Smooth muscle cell (in vitro differentiated cells): ENCODE results near the gene COQ8B. TPM values are rescaled to one million over a fixed set of nuclear protein-coding genes. Genes with fewer than 3 reads are reported as not detected.

Experiments
- DNase-seq: peaks from one replicate; lab custom pipeline; 2025; ENCODE audit not compliant: unreplicated experiment; lab: John Stamatoyannopoulos, UW
- H2AFZ ChIP-seq: fragments of 200-600 bp; sonication (generic); 2 replicates; pipeline ENCODE4 v1.6.0; 2016; ENCODE audit warnings: antibody characterized with exemption, low read depth, mild to moderate bottlenecking
- H3F3A ChIP-seq: fragments of 200-600 bp; sonication (generic); 2 replicates; pipeline ENCODE4 v1.6.0; 2017; ENCODE audit warnings: antibody characterized with exemption, low read depth
- H3K27ac ChIP-seq: fragments of 200-600 bp; sonication (generic); 2 replicates; pipeline ENCODE4 v1.5.1; 2016; ENCODE audit warnings: low read depth, mild to moderate bottlenecking
- H3K27me3 ChIP-seq: fragments of 200-600 bp; sonication (generic); 2 replicates; pipeline ENCODE4 v1.6.1; 2016; ENCODE audit warnings: low read depth, mild to moderate bottlenecking
- H3K36me3 ChIP-seq: fragments of 200-600 bp; sonication (generic); 2 replicates; pipeline ENCODE4 v1.5.1; 2016; ENCODE audit warnings: low read depth
- H3K4me1 ChIP-seq: fragments of 200-600 bp; sonication (generic); 2 replicates; pipeline ENCODE4 v1.5.1; 2016; ENCODE audit warnings: low read depth
- H3K4me2 ChIP-seq: fragments of 200-600 bp; sonication (generic); 2 replicates; pipeline ENCODE4 v1.6.0; 2016; ENCODE audit warnings: mild to moderate bottlenecking
- H3K4me3 ChIP-seq: fragments of 200-600 bp; sonication (generic); 2 replicates; pipeline ENCODE4 v1.5.1; 2016; ENCODE audit warnings: mild to moderate bottlenecking
- H3K79me2 ChIP-seq: fragments of 200-600 bp; sonication (generic); 2 replicates; pipeline ENCODE4 v1.6.0; 2016; ENCODE audit warnings: low read depth, mild to moderate bottlenecking
- H3K9ac ChIP-seq: fragments of 200-600 bp; sonication (generic); 2 replicates; pipeline ENCODE4 v1.6.0; 2016; ENCODE audit warnings: low read depth
- H3K9me3 ChIP-seq: fragments of 200-600 bp; sonication (generic); replicated peaks from 2 replicates; pipeline ENCODE4 v1.5.1; 2016; ENCODE audit warnings: low read depth
- H4K20me1 ChIP-seq: fragments of 200-600 bp; sonication (generic); 2 replicates; pipeline ENCODE4 v1.6.0; 2016; ENCODE audit warnings: low read depth
- WGBS: methylation state at CpG from one replicate; pipeline ENCODE4 v1.1.7; 2016; ENCODE audit warnings: low lambda C conversion rate; 5-methylcytosine and 5-hydroxymethylcytosine counted together
- polyA plus RNA-seq: library from polyadenylated mRNA; unstranded; fragments of >200 nt; fragmentation: Nextera tagmentation; extraction: Ambion mirVana; gene quantifications from 2 replicates; pipeline ENCODE4 v1.2.1, GENCODE V29; 2016
- total RNA-seq: library from RNA; depleted of rRNA; stranded (reverse); fragments of >200 nt; gene quantifications from 2 replicates; pipeline ENCODE4 v1.2.3, GENCODE V29; 2014
- TF ChIP-seq, protein P1 (sequence below): fragments of 200-600 bp; sonication (generic); IDR thresholded peaks from 2 replicates; pipeline ENCODE4 v1.5.1; 2017; ENCODE audit warnings: borderline replicate concordance, mild to moderate bottlenecking, antibody characterized with exemption; ENCODE audit not compliant: insufficient read depth, poor library complexity, severe bottlenecking

The COQ8B gene
- total and polyA plus RNA-seq, 2 experiments from 2014 or later, result 21.2 to 26.0 TPM

DNA sequence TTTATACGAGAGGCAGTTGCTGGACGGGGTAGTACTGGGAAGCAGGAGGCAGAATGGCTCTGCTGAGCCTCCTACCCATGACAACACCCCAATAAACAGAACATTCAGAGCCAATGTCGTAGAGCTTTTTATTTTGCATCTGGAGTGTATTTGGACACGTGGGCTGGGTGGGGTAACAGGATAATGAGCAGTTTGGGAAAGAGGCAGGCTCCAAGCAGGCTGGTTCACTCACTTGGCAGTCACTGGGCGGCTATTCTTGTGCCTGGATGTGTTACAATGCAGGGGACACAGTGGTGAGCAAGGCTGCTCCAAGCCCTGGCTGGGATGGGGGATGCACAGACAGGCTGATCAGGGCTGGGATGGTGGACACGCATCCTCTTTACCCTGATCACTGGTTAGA is 24.1 kb upstream of the COQ8B start:
- Histone ChIP-seq H3K79me2 (no peaks in the 10 kb centered on the region), H3K27me3 (no peaks in the 10 kb centered on the region), H3K9me3 (no peaks in the 10 kb centered on the region), H2AFZ (no peak overlapping the region), H3K4me3 (no peak overlapping the region), H3K27ac (no peak overlapping the region), H3F3A (peaks cover 6% of the 10 kb centered on the region), H3K4me2 (no peak overlapping the region), H4K20me1 (no peaks in the 10 kb centered on the region), H3K4me1 (no peaks in the 10 kb centered on the region), H3K36me3 (no peaks in the 10 kb centered on the region), H3K9ac (no peak overlapping the region)
- WGBS, result 86% methylated on average over 6 of the region's 6 CpGs
- TF ChIP-seq, protein P1, sequence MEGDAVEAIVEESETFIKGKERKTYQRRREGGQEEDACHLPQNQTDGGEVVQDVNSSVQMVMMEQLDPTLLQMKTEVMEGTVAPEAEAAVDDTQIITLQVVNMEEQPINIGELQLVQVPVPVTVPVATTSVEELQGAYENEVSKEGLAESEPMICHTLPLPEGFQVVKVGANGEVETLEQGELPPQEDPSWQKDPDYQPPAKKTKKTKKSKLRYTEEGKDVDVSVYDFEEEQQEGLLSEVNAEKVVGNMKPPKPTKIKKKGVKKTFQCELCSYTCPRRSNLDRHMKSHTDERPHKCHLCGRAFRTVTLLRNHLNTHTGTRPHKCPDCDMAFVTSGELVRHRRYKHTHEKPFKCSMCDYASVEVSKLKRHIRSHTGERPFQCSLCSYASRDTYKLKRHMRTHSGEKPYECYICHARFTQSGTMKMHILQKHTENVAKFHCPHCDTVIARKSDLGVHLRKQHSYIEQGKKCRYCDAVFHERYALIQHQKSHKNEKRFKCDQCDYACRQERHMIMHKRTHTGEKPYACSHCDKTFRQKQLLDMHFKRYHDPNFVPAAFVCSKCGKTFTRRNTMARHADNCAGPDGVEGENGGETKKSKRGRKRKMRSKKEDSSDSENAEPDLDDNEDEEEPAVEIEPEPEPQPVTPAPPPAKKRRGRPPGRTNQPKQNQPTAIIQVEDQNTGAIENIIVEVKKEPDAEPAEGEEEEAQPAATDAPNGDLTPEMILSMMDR, result no peak
- no peak for DNase-seq

DNA sequence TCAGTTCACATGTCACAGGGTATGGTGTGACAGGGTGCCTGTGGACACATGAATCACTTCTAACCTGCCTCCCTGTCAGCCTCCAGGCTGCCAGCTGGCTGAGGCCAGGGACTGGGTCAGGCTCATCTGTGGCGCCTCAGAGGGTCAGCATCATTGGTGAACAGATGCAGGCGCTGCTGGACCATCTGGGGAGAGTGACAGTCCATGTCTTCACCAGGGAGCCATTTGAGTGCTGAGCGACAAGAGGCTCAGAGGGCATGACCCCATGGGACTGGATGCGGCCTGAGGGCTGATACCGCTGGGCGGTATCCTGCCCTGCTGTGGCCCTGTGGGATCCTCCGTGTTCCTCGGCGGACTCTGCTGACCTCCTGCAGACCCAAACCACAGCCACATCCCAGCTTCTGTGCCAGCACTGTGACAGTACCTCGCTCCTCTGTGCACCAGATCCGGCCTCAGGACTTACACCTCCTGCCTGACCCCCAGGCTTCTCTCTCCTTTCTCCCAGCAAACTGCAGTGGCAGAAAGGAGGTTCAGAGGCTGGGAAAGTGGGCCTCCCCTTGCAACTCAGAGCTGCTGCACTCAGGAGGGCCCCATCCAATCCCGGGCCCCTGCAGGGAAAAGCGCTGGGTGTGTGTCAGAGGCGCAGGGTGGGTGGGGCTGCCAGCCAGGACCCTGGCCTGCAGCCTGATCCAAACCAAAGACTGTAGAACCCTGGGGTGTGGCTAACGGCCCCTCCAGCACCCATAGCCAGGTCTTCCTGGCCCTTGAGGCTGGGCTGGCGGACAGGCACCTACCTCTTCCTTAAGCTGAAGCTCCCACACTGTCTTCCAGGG is 23.4 kb upstream of the COQ8B start:
- no peaks in the 10 kb centered on the region for H3K27me3 ChIP-seq
- no peaks in the 10 kb centered on the region for H3K4me1 ChIP-seq
- H2AFZ ChIP-seq, result no peak overlapping the region
- no peak overlapping the region for H3K4me2 ChIP-seq
- TF ChIP-seq, protein P1, result no peak
- no peak overlapping the region for H3K4me3 ChIP-seq
- no peaks in the 10 kb centered on the region for H3K9me3 ChIP-seq
- WGBS, result 91% methylated on average over 16 of the region's 16 CpGs
- DNase-seq, result no peak
- peaks cover under 1% of the 10 kb centered on the region for H3F3A ChIP-seq
- no peaks in the 10 kb centered on the region for H4K20me1 ChIP-seq
- H3K9ac ChIP-seq, result no peak overlapping the region
- no peaks in the 10 kb centered on the region for H3K79me2 ChIP-seq
- H3K36me3 ChIP-seq, result peaks cover 4% of the 10 kb centered on the region
- no peak overlapping the region for H3K27ac ChIP-seq

DNA sequence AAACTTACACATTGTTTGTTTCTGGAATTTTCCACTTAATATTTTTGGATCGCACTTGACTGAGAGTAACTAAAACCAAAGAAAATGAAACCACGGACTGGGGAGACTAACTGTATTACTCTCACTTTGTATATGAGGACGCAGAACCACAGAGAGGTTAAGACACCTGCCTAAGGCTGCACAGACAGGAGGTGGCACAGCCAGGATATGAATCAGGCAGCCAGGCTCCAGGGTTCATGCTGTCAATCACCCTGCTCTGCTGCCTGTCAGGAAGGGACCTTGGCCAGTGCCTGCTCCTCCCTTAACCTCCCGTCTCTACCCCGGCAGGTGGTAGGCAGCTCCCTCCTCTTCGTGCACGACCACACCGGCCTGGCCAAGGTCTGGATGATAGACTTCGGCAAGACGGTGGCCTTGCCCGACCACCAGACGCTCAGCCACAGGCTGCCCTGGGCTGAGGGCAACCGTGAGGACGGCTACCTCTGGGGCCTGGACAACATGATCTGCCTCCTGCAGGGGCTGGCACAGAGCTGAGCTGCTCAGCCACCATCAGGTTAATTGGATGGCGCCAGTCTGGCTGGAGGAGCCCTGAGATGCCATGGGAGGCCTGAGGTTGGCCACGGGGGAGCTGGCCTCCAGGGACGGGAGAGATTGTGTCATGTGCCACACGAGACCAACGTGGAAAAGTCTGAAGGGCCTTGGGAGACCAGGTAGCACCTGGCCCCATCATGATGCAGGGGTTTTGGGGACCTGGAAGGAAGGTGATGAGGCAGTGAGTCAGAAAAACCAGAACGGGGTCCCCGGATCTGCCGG is 22.5 kb upstream of the COQ8B start:
- Histone ChIP-seq H3K36me3 (peaks cover 4% of the 10 kb centered on the region), H3K4me1 (no peaks in the 10 kb centered on the region), H3K27me3 (no peaks in the 10 kb centered on the region), H2AFZ (no peak overlapping the region), H3K9ac (no peak overlapping the region), H3F3A (no peaks in the 10 kb centered on the region), H3K4me2 (no peak overlapping the region), H3K9me3 (no peaks in the 10 kb centered on the region), H3K4me3 (no peak overlapping the region), H4K20me1 (no peaks in the 10 kb centered on the region), H3K79me2 (no peaks in the 10 kb centered on the region), H3K27ac (no peak overlapping the region)
- DNase-seq, result no peak
- WGBS, result 93% methylated on average over 22 of the region's 22 CpGs
- TF ChIP-seq, protein P1, result no peak
